Measurements from ENCODE around the gene MMGT1. TPM values are rescaled to one million over a fixed set of nuclear protein-coding genes. Genes with fewer than 3 reads are reported as not detected.

The MMGT1 gene
- total RNA-seq, 1 donor from 2014 or later, result 11.2 TPM

DNA sequence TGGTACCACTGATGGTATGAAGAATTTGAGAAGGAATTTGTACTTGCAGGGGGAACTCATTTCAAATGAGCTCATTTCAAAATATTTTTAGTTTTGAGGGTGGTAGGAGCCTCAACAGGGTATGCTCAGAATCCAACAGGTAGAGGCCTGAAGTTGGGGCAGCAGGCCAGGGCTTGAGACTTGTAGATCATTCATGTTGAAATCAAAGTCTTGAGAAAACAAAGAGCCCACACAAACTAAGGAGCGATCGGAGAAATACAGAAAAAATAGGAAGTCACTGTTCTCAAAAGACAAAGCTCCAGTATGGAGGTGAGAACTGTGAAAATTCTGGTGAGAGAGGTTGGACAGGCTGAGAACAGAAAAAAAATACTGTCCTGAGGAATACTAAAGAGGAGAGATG, 10.5 kb upstream of the MMGT1 start:
- H3K4me1 ChIP-seq, result peaks cover 0 to 3% of the 10 kb centered on the region in 2 donors
- H3K27me3 ChIP-seq, result no peaks in the 10 kb centered on the region
- peak overlapping the region; percentile 76 for H3K27ac ChIP-seq
- DNase-seq (ENCODE audit: low spot score in 2 of 2), result no peak
- TF ChIP-seq, protein P1, sequence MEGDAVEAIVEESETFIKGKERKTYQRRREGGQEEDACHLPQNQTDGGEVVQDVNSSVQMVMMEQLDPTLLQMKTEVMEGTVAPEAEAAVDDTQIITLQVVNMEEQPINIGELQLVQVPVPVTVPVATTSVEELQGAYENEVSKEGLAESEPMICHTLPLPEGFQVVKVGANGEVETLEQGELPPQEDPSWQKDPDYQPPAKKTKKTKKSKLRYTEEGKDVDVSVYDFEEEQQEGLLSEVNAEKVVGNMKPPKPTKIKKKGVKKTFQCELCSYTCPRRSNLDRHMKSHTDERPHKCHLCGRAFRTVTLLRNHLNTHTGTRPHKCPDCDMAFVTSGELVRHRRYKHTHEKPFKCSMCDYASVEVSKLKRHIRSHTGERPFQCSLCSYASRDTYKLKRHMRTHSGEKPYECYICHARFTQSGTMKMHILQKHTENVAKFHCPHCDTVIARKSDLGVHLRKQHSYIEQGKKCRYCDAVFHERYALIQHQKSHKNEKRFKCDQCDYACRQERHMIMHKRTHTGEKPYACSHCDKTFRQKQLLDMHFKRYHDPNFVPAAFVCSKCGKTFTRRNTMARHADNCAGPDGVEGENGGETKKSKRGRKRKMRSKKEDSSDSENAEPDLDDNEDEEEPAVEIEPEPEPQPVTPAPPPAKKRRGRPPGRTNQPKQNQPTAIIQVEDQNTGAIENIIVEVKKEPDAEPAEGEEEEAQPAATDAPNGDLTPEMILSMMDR (IDR thresholded peaks at IDR 0.05), result no peak
- intact Hi-C loops (cut with DNase I), result no loop called here
- H3K4me3 ChIP-seq, result peak overlapping the region in 1 of 2 donors; percentile 73
- H3K9me3 ChIP-seq, result no peaks in the 10 kb centered on the region
- no peaks in the 10 kb centered on the region for H3K36me3 ChIP-seq

GRCh38 chrX:135982860-135983259, 9.1 kb upstream of the MMGT1 start:
- TF ChIP-seq, protein P1 (IDR thresholded peaks at IDR 0.05), result no peak
- no peak for DNase-seq (ENCODE audit: low spot score in 2 of 2)
- Histone ChIP-seq H3K4me1 (peaks cover 0 to 3% of the 10 kb centered on the region in 2 donors), H3K4me3 (no peak overlapping the region), H3K9me3 (no peaks in the 10 kb centered on the region), H3K36me3 (no peaks in the 10 kb centered on the region), H3K27ac (no peak overlapping the region), H3K27me3 (no peaks in the 10 kb centered on the region)
- intact Hi-C loops (cut with DNase I), result no loop called here

- H3K27me3 ChIP-seq, result no peaks in the 10 kb centered on the region
- H3K36me3 ChIP-seq, result no peaks in the 10 kb centered on the region
- H3K4me1 ChIP-seq, result peaks cover 0 to 3% of the 10 kb centered on the region in 2 donors
- no peak overlapping the region for H3K27ac ChIP-seq
- H3K4me3 ChIP-seq, result no peak overlapping the region
- intact Hi-C loops (cut with DNase I), result no loop called here
- TF ChIP-seq, protein P1 (IDR thresholded peaks at IDR 0.05), result no peak
- no peak for DNase-seq (ENCODE audit: low spot score in 2 of 2)
- H3K9me3 ChIP-seq, result no peaks in the 10 kb centered on the region
Measured at GRCh38 chrX:135981668-135982067, 7.9 kb upstream of the MMGT1 start.

- intact Hi-C loops (cut with DNase I), result no loop called here
- H3K36me3 ChIP-seq, result no peaks in the 10 kb centered on the region
- no peak overlapping the region for H3K4me3 ChIP-seq
- H3K4me1 ChIP-seq, result peaks cover 0 to 3% of the 10 kb centered on the region in 2 donors
- TF ChIP-seq, protein P1 (IDR thresholded peaks at IDR 0.05), result no peak
- no peak for DNase-seq (ENCODE audit: low spot score in 2 of 2)
- no peak overlapping the region for H3K27ac ChIP-seq
- no peaks in the 10 kb centered on the region for H3K27me3 ChIP-seq
- no peaks in the 10 kb centered on the region for H3K9me3 ChIP-seq
Measured at GRCh38 chrX:135981010-135981409, 7.2 kb upstream of the MMGT1 start.

DNA sequence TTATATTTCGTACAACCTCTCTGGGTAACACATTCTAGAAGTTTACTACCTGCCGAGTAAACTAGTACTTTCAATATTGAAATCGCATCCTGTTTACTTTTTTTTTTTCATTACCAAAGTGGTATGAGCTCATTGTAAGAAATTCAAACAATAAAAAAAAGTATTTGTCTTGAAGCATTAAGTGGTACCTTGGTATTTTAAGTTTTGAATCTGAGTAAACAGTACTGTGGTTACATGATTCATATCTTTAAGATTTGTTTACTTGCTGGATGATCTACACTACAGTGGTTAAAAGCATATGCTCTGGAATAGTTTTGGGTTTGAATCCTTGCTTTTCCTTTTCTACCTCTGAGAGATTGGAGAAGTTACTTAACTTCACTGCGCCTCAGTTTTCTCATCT, 3.8 kb upstream of the MMGT1 start:
- no peaks in the 10 kb centered on the region for H3K36me3 ChIP-seq
- TF ChIP-seq, protein P1 (IDR thresholded peaks at IDR 0.05), result no peak
- no peaks in the 10 kb centered on the region for H3K9me3 ChIP-seq
- no peak overlapping the region for H3K27ac ChIP-seq
- H3K4me3 ChIP-seq, result no peak overlapping the region
- H3K27me3 ChIP-seq, result no peaks in the 10 kb centered on the region
- peaks cover 0 to 1% of the 10 kb centered on the region in 2 donors for H3K4me1 ChIP-seq
- intact Hi-C loops (cut with DNase I), result loop anchor here (10.0 kb wide), 1 partner anchor 1173 kb away; a partner anchor contains a TSS
- no peak for DNase-seq (ENCODE audit: low spot score in 2 of 2)

DNA sequence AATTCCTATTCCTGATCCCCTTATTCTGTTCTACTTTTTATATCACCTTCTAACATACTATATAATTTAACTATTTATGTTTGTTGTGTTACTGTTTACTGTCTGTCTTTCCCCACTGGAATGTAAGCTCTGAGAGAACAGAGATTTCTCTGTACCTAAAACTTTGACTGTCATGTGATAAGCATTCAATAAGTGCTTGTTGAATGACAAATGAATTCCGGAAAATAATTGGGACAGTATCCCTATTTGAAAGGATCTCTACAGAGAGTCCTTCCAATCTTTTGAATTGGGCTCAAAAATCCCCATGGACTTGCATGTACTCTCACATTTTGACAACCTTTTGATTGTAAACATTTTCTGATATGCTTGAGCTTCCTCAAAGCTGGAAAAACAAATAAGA, 1.6 kb upstream of the MMGT1 start:
- Histone ChIP-seq H3K4me3 (no peak overlapping the region), H3K9me3 (no peaks in the 10 kb centered on the region), H3K27ac (no peak overlapping the region), H3K4me1 (peaks cover 0 to 7% of the 10 kb centered on the region in 2 donors), H3K36me3 (no peaks in the 10 kb centered on the region), H3K27me3 (no peaks in the 10 kb centered on the region)
- intact Hi-C loops (cut with DNase I), result loop anchor here (10.0 kb wide), 1 partner anchor 1171 kb away; a partner anchor contains a TSS
- no peak for DNase-seq (ENCODE audit: low spot score in 2 of 2)
- TF ChIP-seq, protein P1 (IDR thresholded peaks at IDR 0.05), result no peak

Measured in ascending aorta (tissue), 2 donors.